ENCODE results near the gene DGKB. TPM values are rescaled to one million over a fixed set of nuclear protein-coding genes. Genes with fewer than 3 reads are reported as not detected.

Gene DGKB
- total RNA-seq, 1 donor from 2014 or later = 5.5 TPM

DNA sequence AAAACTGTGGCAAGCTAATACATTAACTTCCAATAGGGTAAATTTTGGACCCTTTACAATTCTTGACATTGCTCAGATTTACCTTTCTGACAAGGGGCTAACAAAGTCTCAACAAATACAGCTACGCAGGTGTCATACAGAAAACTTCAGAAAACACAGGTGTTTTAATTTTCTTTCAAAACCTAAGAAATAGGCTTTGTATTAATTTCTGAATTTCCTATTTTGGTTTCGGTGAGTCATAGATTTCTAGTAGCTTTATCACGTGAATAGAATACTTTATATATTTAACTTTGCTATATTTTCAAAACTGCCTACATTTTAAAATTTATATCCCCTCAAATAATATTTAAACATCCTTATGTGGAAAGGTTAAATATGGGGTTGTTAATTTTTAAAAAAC, 215.3 kb downstream of the DGKB start:
- H3K4me1 ChIP-seq = peaks cover 8% of the 10 kb centered on the region
- H3K4me3 ChIP-seq = no peak overlapping the region
- H2AFZ ChIP-seq (replicated peaks) = no peak overlapping the region
- Mint-ChIP-seq H3K9me3 (no peaks in the 10 kb centered on the region), H3K4me1 (no peaks in the 10 kb centered on the region), H3K27ac (no peak overlapping the region), H3K27me3 (ENCODE audit: insufficient read depth, low read depth) (no peaks in the 10 kb centered on the region), H3K4me3 (no peak overlapping the region), H3K36me3 (no peaks in the 10 kb centered on the region)
- H3K9me3 ChIP-seq (ENCODE audit: low read depth) = no peaks in the 10 kb centered on the region
- no peak for DNase-seq (ENCODE audit: low spot score)
- no peaks in the 10 kb centered on the region for H3F3A ChIP-seq (ENCODE audit: low read depth)
- no peaks in the 10 kb centered on the region for H4K20me1 ChIP-seq (ENCODE audit: low read depth)
- H3K4me2 ChIP-seq = no peak overlapping the region
- no peak overlapping the region for H3K27ac ChIP-seq
- H3K27me3 ChIP-seq = no peaks in the 10 kb centered on the region
- TF ChIP-seq, protein P1, sequence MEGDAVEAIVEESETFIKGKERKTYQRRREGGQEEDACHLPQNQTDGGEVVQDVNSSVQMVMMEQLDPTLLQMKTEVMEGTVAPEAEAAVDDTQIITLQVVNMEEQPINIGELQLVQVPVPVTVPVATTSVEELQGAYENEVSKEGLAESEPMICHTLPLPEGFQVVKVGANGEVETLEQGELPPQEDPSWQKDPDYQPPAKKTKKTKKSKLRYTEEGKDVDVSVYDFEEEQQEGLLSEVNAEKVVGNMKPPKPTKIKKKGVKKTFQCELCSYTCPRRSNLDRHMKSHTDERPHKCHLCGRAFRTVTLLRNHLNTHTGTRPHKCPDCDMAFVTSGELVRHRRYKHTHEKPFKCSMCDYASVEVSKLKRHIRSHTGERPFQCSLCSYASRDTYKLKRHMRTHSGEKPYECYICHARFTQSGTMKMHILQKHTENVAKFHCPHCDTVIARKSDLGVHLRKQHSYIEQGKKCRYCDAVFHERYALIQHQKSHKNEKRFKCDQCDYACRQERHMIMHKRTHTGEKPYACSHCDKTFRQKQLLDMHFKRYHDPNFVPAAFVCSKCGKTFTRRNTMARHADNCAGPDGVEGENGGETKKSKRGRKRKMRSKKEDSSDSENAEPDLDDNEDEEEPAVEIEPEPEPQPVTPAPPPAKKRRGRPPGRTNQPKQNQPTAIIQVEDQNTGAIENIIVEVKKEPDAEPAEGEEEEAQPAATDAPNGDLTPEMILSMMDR (IDR thresholded peaks at IDR 0.05) = no peak
- TF ChIP-seq EZH2 (IDR thresholded peaks at IDR 0.05) (no peak), EZH2phosphoT487 (IDR thresholded peaks at IDR 0.05) (no peak)
- H3K79me2 ChIP-seq (ENCODE audit: low read depth) = no peaks in the 10 kb centered on the region
- no peaks in the 10 kb centered on the region for H3K36me3 ChIP-seq
- H3K9ac ChIP-seq = no peak overlapping the region

DNA sequence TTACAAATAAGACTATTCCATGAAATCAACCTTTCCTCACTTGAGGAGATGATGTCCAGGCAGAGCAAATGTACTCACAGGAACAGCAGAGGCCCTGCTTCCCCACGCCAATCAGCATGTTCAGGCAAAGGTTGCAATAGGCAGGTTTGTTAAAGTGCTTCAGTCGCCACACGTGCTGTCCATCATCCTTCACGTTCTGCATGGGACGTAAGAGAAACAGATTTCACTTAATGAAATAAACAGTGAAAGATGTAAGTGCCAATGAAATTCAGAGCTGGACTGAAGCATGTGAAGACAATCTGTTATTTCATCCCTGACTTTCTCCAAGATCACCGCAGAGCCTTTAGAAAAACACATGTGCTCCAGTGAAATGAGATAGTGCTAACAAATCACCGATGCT, 217.4 kb downstream of the DGKB start:
- Histone ChIP-seq H3K79me2 (ENCODE audit: low read depth) (no peaks in the 10 kb centered on the region), H3F3A (ENCODE audit: low read depth) (no peaks in the 10 kb centered on the region), H3K4me1 (peaks cover 9% of the 10 kb centered on the region), H3K9ac (no peak overlapping the region), H3K27me3 (no peaks in the 10 kb centered on the region), H2AFZ (replicated peaks) (peak overlapping the region; percentile 39), H4K20me1 (ENCODE audit: low read depth) (no peaks in the 10 kb centered on the region), H3K4me2 (no peak overlapping the region), H3K36me3 (no peaks in the 10 kb centered on the region), H3K27ac (no peak overlapping the region), H3K4me3 (no peak overlapping the region), H3K9me3 (ENCODE audit: low read depth) (no peaks in the 10 kb centered on the region)
- H3K4me1 Mint-ChIP-seq = no peaks in the 10 kb centered on the region
- no peaks in the 10 kb centered on the region for H3K27me3 Mint-ChIP-seq (ENCODE audit: insufficient read depth, low read depth)
- H3K4me3 Mint-ChIP-seq = no peak overlapping the region
- H3K9me3 Mint-ChIP-seq = no peaks in the 10 kb centered on the region
- no peak for DNase-seq (ENCODE audit: low spot score)
- no peak overlapping the region for H3K27ac Mint-ChIP-seq
- no peaks in the 10 kb centered on the region for H3K36me3 Mint-ChIP-seq
- TF ChIP-seq EZH2 (IDR thresholded peaks at IDR 0.05) = no peak
- no peak for TF ChIP-seq EZH2phosphoT487 (IDR thresholded peaks at IDR 0.05)
- TF ChIP-seq, protein P1 (IDR thresholded peaks at IDR 0.05) = no peak

DNA sequence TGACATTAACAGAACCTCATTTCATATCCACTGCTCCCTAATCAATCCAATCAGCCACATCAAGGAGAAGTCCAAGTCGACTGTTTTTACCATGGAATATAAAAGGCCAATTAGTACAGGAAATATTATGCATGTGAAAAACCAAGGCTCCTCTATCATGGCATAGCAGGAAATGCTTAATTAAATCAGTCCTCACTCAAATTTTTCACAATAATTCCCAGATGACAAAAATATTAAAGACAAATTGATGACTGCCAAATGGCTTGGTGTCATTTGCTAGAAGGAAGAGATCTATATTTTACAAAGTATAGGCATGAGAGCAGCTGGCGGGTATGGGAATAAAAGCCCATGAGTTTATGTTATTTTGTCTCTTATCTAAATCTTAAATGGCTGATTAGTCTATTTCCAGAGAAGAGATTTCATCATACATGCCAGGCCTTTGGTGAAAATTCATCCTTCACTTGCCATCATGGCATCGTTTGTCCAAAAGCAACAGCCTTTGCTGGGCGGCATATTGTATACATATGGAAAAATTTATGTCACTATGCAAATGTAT, 219.6 kb downstream of the DGKB start:
- Histone ChIP-seq H3K4me1 (peaks cover 9% of the 10 kb centered on the region), H3K4me2 (no peak overlapping the region), H3K27ac (no peak overlapping the region), H3K27me3 (no peaks in the 10 kb centered on the region), H3K9ac (no peak overlapping the region), H3K9me3 (ENCODE audit: low read depth) (no peaks in the 10 kb centered on the region), H3K79me2 (ENCODE audit: low read depth) (no peaks in the 10 kb centered on the region), H3K36me3 (no peaks in the 10 kb centered on the region), H3K4me3 (no peak overlapping the region), H3F3A (ENCODE audit: low read depth) (no peaks in the 10 kb centered on the region), H2AFZ (replicated peaks) (no peak overlapping the region), H4K20me1 (ENCODE audit: low read depth) (no peaks in the 10 kb centered on the region)
- H3K9me3 Mint-ChIP-seq = no peaks in the 10 kb centered on the region
- H3K36me3 Mint-ChIP-seq = no peaks in the 10 kb centered on the region
- H3K4me1 Mint-ChIP-seq = no peaks in the 10 kb centered on the region
- TF ChIP-seq EZH2phosphoT487 (IDR thresholded peaks at IDR 0.05) (no peak), EZH2 (IDR thresholded peaks at IDR 0.05) (no peak)
- TF ChIP-seq, protein P1 (IDR thresholded peaks at IDR 0.05) = no peak
- no peaks in the 10 kb centered on the region for H3K27me3 Mint-ChIP-seq (ENCODE audit: insufficient read depth, low read depth)
- no peak overlapping the region for H3K27ac Mint-ChIP-seq
- no peak overlapping the region for H3K4me3 Mint-ChIP-seq
- no peak for DNase-seq (ENCODE audit: low spot score)
